Activated CD8-positive, alpha-beta memory T cell treated with anti-CD3 and anti-CD28 coated beads for 36 hours (primary cell): ENCODE results near the gene MAGI1. TPM values are rescaled to one million over a fixed set of nuclear protein-coding genes. Genes with fewer than 3 reads are reported as not detected.

Experiments used
- CTCF ChIA-PET: fragments of 350-600 bp; sonication (Branson Sonifier 250); formaldehyde crosslinking; loops from one replicate; lab custom pipeline; 2021; ENCODE audit warnings: antibody characterized with exemption; lab: Charles Lee
- POLR2A ChIA-PET: fragments of 350-600 bp; sonication (Branson Sonifier 250); formaldehyde crosslinking; loops from one replicate; lab custom pipeline; 2021; ENCODE audit warnings: antibody characterized with exemption; lab: Charles Lee
- total RNA-seq, 2 experiments: library from RNA; stranded (reverse); gene quantifications; one replicate each; pipeline ENCODE4 v1.2.3, GENCODE V29; 2021

MAGI1 gene
- total RNA-seq, 2 experiments from 2014 or later, result 0.38 to 0.53 TPM

DNA sequence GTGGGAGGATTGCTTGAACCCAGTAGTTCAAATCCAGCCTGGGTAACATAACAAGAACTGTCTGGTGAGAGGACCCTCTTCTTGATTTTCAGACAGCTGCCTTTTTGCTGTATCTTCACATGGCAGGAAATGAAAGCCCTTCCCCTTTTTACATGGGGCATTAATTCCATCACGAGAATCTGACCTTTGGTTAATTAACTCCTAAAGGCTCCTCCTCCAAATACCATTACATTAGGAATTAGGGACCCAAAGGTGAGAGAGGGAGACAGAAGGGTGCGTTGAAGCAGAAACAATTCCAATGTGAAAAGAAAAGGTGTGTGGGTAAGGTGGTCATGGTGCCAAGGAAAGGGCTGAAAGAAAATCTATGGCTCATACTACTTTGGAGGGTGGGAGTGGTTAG, 536.2 kb downstream of the MAGI1 start:
- POLR2A ChIA-PET, result no interaction called here
- CTCF ChIA-PET, result no interaction called here

DNA sequence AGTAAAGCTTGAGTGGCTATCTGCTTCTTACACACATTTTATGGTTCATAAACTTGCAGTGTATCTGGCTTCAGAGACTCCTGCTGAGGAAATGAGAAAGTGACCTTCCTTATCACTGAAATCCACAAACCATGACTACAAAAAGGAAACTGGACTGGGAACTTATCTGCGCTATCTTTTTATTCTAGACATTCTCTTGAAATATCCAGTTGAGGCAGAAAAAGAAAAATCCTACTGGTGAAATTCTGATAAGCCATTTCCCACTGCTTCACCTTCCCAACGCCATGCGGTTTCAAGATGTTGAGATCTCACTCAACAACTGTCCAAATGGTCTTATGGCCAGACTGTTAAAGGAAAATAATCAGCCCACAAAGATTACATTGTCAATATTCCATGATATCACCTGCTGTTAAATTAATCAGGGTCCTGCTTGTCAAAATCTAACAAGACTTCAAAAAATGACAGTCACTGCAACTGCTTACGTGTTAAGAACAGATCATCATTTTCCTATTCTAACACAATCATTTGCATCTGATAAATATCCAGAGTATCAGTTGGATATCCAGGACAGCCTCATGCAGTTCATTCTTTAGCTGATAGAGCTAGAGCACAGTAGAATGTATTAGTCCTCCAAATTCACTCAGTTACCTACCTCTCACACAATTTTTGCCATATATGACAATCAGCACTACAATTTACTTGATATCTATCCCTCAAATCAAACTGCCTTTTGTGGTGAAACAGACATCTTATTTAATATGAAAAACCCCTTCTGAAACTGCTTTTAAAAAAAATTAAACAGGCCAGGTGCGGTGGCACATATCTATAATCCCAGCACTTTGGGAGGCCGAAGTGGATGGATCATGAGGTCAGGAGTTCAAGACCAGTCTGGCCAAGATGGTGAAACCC, 538.1 kb downstream of the MAGI1 start:
- ChIA-PET CTCF (no interaction called here), POLR2A (no interaction called here)

DNA sequence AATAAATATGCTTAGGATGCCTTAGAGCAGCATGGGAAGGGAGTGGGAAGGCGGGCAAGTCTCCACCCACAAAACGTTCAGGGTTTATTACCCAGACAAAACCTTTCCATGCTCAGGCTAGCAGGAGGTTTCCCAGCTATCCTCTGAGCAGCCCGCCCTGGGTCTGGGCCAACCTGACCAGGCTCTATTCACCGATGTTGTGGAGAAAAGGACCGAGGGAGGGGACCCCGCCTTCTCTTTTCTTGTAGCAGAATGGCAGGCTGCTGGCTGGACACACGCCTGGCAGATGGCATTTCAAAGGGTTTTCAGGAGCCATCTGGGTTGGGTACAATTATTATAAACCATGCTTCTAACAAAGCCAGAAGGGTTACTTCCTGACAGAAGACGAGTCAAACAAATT, 540.9 kb downstream of the MAGI1 start:
- ChIA-PET POLR2A (no interaction called here), CTCF (no interaction called here)

DNA sequence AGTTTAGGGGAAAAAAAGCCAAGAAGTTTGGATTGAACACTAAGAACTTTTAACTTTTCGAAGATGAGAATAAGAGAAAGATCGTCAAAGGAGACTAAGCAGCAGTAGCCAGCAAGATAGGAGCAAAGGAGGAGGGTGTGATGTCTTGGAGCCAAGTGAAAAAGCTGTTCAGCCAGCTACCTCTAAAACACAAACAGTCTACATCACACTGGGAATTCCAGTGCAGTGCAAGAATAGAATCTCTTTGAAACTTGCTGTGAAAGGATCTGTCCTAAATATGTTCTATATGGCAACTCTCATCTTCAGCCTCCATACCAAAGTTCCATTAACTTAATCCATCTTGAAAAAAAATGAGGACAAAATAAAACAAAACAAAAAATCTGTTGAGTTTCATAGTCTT, 541.5 kb downstream of the MAGI1 start:
- CTCF ChIA-PET, result no interaction called here
- POLR2A ChIA-PET, result no interaction called here

GRCh38 chr3:65493938-65494337, 544.8 kb downstream of the MAGI1 start:
- CTCF ChIA-PET, result no interaction called here
- POLR2A ChIA-PET, result no interaction called here

GRCh38 chr3:65493371-65493882, 545.3 kb downstream of the MAGI1 start:
- ChIA-PET POLR2A (no interaction called here), CTCF (no interaction called here)

GRCh38 chr3:65492249-65492648, 546.5 kb downstream of the MAGI1 start:
- CTCF ChIA-PET, result no interaction called here
- POLR2A ChIA-PET, result no interaction called here

GRCh38 chr3:65490114-65490513, 548.6 kb downstream of the MAGI1 start:
- ChIA-PET CTCF (no interaction called here), POLR2A (no interaction called here)

DNA sequence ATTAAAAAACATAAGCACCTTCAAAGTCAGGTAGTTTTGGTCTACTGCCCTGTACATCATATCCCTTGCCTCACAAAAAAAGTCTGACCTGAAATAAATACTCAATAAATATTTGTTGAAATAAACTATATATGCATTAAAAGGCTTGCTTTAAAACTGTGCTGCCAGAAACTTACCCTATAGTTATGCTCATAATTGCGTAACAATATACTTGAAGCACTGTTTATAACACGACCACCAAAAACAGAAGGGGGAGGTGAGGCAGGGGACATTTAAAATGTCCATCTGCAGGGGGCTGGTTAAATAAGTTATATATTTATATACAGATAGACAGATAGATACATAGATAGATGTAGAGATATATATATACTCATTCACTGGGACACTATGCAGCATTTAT, 549.5 kb downstream of the MAGI1 start:
- ChIA-PET CTCF (no interaction called here), POLR2A (no interaction called here)

GRCh38 chr3:65485826-65486469, 552.8 kb downstream of the MAGI1 start:
- CTCF ChIA-PET, result no interaction called here
- POLR2A ChIA-PET, result no interaction called here

GRCh38 chr3:65484964-65485363, 553.8 kb downstream of the MAGI1 start:
- POLR2A ChIA-PET, result no interaction called here
- CTCF ChIA-PET, result no interaction called here

DNA sequence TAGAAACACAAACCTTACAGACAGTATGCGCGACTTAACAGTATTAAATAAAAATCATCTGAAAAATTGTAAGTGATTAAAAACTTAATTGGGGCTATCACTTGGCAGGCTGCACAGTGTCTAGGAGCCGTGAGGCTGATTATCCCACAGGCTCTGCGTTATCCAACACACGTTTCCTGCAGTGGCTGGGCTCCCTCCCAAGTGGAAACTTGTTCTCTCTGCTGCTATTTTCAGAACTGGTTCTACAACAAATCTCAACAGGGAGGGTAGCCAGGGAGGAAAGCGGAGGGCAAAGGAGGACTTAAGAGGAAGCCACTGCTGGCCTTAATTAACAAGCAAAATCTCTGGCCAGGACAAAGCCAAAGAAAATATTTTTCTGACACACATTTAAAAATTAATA, 555.2 kb downstream of the MAGI1 start:
- ChIA-PET CTCF (no interaction called here), POLR2A (no interaction called here)

GRCh38 chr3:65483011-65483410, 555.7 kb downstream of the MAGI1 start:
- POLR2A ChIA-PET, result no interaction called here
- CTCF ChIA-PET, result no interaction called here

DNA sequence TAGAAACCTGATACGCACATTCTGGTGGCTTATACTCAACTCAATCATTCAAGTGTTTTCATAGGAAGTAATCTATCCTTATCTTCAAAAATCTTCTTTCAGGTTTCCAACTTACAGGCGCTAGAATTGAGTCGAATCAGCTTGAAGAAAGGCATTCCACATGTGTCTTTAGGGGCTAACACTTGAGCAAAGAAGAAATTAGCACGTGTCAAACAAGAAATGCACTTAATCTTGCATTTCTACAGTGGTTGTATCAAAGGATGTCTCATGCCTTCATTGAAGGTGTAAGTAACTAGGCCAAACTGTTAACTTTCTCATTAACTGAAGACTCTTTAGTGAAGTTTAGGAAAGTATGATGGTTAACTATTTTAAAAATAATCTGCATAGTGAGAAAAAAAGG, 557.6 kb downstream of the MAGI1 start:
- CTCF ChIA-PET, result no interaction called here
- POLR2A ChIA-PET, result no interaction called here

- POLR2A ChIA-PET, result no interaction called here
Measured at GRCh38 chr3:65479990-65480389, 558.7 kb downstream of the MAGI1 start.

DNA sequence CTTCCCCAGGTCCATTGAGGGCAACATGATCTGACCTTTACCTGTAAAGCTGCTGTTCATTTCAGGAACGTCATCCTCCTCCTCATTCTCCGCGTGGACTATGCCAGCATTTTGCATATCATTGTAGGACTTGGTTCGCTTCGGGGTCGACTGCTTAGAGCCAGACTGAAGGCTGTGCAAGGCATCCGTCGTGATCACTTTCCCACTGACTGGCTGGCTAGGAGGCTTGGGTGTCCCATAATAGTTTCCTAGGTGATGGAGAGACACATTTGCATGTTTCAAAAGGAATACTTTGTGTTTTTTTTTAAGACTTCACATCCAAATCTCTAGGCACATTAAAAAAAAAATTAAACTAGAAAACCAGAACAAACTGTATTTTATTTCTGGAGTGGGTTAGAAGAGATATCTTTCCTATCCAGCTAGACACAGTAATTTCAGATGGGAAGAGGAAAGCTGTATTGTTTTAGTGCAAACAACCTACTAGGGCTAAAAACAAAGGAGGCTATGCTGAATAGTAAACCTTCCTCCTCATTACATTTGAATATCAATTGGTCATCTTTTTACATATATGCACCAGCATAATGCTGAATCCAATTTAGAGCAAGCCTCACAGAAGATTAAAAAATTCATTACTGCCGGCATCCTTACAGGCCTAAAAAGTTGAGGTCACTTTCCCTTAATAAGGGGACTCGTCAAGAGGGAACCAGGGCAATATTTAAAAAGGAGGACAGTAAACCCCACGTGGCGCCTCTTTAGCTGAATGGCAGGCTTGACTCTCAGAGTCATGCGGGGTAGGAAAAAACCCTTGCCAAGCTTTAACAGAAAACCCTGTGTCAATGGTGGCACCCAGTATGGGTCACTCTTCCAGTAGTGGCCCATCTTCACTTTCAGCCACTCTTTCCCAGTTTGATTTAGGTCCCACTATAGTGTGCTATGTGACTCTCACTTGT, 559.9 kb downstream of the MAGI1 start:
- POLR2A ChIA-PET, result no interaction called here

More at GRCh38 chr3:65479990-65480389, 558.7 kb downstream of the MAGI1 start:
- CTCF ChIA-PET, result no interaction called here

GRCh38 chr3:65473736-65474135, 565.0 kb downstream of the MAGI1 start:
- ChIA-PET POLR2A (no interaction called here), CTCF (no interaction called here)

More for the DNA sequence above, 559.9 kb downstream of the MAGI1 start:
- CTCF ChIA-PET, result no interaction called here

DNA sequence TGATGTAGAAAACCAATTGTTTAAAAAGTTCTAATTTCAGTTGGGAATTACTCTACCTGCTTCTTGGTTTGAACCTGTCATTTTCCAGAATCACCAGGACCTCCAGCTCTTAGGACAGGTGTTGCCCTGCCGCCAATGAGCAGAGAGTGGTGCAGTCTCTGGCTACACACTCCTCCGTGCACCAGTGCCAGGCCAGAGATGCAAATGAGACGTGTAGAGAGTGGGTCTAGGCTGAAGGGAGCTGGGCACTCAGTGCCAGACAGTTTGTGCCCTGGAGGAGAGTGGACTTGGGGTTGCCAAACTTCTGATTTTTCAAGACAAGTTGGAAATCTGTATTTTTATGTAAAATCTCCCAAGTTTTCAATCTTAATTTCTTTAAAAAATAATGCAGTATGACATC, 566.2 kb downstream of the MAGI1 start:
- POLR2A ChIA-PET, result no interaction called here
- CTCF ChIA-PET, result no interaction called here

DNA sequence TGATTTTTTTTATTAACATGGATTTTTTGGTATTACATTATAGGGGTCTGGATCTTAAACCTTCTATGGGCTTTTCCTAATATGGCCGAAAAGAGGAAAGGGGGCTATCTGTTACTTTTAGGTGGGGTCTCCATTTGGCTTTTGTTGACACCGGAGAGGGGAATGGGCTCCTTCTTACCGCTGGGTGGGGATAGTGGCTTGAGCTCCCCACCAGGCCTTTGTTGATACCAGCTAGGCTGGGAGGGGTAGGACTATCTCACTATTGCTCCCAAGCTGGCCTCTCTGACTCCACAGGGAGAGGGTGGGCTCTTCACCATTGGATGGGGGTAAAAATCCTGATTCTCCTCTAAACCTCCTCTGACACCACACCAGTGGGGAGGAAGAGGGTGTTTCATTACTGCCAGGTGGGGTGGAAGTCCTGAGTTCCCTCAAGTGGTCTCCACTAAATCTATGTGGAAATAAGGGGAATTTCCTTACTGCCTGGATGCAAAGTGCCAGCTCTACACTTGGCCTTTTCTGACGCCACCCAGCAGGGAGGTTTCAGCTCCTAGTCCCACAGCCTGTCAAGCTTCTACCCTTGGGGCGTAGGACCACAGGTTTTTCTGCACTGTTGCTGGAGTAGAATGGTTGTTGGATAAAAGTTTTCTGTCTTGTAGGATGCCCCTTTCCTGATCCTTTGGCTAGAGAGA, 572.3 kb downstream of the MAGI1 start:
- CTCF ChIA-PET, result no interaction called here

More for the DNA sequence above, 572.3 kb downstream of the MAGI1 start:
- POLR2A ChIA-PET, result no interaction called here
